GM12873 (cell line): Measurements from ENCODE around the gene RMC1.

Experiments used
- TF ChIP-seq, protein P1 (sequence below): IDR thresholded peaks from 2 replicates; pipeline ENCODE4 v1.5.1; 2012; ENCODE audit warnings: low read depth, mild to moderate bottlenecking, moderate library complexity, low read length, control low read depth; ENCODE audit not compliant: insufficient read depth; ENCODE audit errors: missing control alignments

The RMC1 gene

DNA sequence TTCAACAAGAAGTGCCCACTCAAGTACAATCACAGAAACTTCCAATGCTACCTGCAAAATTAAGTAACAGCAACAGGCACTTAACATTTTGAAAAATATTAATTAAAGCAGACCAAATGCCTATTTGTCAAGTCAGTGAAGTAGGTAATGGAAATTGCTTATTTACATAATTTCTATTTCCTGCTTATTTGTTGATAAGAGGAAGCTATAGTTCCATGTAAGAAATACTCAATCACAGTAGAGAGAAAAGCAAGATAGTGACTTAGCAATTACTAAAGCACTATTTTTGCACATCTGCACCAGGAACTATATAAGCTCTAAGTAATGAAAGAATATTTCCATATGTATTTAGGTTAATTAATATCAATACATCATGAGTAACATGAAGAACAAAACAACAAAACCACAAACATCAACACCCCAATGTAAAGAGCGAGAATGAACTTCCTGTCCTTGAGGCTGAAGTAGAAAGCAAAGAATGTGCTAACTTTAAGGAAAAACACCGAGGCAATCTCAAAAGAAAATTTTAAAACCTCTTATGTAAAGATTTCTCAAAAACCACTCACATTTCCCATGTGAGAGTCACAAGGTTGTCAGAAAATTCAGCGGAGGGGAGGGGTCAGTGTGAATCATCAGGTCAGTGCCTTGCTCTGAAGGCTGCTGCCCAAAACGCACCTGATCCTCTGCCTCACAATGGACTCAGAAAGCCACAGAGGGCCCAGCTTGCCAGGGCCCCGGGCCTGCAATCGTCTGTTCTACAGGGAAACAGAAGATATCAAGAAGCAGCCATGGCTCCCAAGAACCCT lies 70.5 kb downstream of the RMC1 start:
- TF ChIP-seq, protein P1, sequence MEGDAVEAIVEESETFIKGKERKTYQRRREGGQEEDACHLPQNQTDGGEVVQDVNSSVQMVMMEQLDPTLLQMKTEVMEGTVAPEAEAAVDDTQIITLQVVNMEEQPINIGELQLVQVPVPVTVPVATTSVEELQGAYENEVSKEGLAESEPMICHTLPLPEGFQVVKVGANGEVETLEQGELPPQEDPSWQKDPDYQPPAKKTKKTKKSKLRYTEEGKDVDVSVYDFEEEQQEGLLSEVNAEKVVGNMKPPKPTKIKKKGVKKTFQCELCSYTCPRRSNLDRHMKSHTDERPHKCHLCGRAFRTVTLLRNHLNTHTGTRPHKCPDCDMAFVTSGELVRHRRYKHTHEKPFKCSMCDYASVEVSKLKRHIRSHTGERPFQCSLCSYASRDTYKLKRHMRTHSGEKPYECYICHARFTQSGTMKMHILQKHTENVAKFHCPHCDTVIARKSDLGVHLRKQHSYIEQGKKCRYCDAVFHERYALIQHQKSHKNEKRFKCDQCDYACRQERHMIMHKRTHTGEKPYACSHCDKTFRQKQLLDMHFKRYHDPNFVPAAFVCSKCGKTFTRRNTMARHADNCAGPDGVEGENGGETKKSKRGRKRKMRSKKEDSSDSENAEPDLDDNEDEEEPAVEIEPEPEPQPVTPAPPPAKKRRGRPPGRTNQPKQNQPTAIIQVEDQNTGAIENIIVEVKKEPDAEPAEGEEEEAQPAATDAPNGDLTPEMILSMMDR, result no peak

DNA sequence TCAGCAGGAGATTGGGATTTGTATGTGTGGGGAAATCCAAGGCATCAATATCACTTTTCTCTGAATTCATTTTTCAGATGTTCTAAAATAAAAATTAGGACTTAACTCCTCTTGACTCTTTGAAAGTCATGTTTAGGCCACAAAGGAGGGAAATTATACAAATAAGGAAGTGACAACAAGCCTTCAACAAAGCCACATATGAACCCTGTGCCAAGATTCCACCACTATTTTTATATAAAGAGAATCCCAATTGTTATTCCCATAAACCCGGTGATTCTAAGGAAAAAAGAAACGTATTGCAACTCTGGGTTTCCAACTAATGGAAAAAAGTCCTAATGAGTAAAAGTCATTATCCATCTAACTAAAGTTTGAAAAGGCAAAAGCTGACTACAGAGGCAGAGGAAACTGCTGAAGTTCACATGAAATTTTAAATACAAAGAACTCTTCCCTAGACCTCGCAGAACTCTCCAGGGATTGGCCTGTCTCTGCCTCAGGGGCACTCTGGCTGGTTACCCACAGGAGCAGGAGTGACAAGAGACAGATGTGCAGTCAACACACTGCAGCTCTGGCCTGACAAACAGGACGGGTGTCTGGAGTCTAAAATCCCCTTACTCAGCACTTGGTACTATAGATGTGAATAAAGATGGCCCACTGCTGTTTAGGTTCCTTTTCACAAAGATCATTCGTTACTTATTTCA lies 71.4 kb downstream of the RMC1 start:
- TF ChIP-seq, protein P1, result no peak

DNA sequence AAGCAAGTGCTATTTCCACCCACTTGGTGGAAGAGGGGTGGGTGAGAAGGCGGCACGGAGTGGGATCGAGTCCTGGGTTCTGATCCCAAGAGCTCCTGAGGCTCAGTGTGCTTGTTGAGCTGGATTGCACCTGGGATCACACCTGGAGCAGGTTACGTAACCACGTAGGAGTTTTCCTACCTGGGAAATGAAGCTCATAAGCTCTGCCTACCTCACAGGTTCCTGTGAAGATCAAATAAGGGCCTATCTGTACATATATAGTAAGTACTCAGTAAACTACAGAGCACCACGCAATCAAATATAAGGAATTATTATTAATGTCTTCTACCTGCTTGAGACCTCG lies 72.0 kb downstream of the RMC1 start:
- TF ChIP-seq, protein P1, result no peak

DNA sequence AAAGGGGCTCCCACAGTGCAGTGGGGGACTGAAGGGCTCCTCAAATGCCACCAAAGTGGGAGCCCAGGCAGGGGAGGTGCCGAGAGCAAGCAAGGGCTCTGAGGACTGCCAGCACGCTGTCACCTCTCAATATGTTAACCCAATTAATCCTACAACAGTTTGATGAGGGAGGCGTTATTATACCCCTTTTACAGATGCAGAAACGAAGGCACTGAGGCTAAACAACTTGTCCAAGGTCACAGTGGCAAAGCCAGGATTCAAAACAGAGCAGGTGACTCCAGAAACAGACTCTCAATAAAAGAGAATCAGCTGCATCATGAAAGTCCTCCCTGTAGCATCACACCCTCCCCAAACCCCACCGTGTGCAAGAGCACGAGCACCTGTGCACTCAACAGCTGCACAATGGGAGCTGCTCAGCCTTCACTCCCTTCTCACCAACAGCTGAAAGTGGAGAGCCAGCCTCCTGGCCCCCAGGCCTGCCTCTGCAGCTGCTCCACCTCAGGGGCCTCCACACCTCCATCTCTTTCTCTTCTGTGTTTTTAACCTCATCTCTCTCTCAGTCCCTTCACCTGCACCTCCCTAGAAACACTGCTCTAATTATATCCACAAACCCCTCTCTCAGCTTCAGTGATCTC lies 74.9 kb downstream of the RMC1 start:
- TF ChIP-seq, protein P1, result no peak

DNA sequence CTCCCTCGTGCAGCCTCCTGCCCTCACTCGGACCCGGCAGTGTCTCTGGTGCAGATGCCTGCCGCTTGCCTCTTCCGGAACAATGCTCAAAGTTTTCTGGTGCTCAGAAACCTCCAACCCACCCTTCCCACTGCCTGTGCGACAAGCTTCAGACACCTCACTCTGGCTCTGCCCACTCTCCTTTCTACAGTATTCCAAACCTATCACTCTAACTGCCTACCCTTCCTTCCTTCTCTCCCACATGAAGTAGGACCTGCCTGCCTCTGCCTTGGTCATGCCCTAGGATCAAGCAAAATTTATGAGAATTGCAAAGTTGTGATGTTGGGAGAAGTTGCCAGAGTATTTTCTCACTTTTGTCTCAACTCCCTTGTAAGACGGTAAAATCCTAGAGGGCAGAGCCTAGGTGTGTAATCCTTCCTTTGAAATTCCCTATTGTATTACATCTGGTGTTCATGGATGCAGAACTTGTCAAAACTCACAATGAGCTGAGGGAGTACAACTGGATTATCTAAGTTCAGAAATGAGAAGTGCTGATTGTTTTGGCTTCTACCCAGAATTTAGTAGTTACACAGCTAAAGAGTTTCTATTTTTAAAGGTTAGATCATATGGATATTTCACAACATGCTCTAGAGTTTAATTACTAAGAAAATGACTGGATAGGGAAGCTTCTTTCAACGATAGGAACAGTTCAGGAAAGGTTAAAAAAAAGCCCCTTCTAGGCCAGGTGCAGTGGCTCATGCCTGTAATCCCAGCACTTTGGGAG lies 75.8 kb downstream of the RMC1 start:
- TF ChIP-seq, protein P1, result no peak

DNA sequence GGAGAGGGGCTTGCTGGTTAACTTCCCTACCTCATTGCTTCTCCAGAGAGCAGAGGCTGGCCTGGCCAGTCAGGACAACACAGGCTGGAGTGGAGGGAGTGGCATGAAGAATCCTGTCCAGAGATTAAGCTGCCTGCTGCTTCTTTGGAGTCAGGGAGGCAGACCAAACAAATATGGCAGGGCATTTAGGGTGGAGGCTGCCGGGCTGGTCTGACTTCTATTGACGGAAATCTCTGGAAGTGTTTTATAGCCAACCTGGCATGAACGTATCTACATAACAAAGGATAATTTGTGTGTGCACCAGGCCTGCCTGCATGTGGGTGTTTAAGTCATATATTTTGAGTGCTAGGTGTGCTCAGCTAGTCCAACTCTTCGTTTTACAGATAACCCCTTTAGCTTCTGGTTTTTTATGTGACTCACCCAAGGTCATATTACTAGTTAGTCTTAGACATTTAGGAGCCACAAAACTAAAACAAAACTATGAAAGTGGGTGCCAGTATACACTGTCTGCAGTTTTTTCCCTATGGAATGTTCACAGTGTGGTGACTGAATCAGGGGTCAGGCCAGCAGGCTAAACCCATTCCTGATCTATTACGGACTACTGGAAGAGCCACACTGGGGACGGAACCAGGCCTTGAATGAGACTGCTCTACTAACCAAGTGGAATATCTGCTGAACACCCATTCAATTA lies 77.5 kb downstream of the RMC1 start:
- TF ChIP-seq, protein P1, result no peak
